GM12873 (cell line): Measurements from ENCODE around the gene SNORC.
A peak's percentile ranks its signal among the peaks of the same experiment; 100 is the strongest.

Experiments
- TF ChIP-seq, protein P1 (sequence below): IDR thresholded peaks from 2 replicates; pipeline ENCODE4 v1.5.1; 2012; ENCODE audit warnings: low read depth, mild to moderate bottlenecking, moderate library complexity, low read length, control low read depth; ENCODE audit not compliant: insufficient read depth; ENCODE audit errors: missing control alignments

The SNORC gene

DNA sequence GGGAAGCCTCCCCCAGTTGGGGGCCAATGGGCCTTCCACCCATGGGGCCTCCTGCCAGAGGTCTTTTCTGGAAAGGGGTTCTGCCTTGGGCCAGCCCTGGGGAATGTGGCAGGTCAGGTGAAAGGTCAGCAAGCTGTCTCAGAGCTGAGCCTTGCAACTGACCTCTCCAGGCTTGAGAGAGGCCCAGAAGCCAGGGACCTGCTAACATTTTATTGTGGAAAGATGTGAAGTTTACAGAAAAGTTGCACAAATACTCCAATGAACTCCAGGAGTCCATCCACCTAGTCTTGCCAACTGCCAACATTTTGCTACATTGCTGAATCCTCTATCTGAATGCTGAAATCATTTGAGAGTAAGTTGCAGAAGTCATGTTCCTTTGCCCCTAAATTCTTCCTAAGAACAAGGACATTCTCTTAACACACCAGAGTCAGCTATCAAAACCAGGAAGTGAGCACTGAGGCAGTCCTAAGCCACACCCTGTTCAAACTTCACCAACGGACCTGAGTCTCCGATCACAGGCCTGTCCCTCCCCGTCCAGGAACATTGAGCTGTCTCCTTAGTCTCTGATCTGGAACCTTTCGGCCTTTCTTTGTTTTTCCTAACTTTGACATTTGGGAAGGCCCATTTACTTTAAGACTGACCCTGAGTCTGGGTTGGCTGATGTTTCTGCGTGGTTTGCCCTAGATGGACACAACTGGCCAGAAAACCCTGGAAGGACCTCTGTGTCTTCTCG, 4.0 kb downstream of the SNORC start:
- TF ChIP-seq, protein P1, sequence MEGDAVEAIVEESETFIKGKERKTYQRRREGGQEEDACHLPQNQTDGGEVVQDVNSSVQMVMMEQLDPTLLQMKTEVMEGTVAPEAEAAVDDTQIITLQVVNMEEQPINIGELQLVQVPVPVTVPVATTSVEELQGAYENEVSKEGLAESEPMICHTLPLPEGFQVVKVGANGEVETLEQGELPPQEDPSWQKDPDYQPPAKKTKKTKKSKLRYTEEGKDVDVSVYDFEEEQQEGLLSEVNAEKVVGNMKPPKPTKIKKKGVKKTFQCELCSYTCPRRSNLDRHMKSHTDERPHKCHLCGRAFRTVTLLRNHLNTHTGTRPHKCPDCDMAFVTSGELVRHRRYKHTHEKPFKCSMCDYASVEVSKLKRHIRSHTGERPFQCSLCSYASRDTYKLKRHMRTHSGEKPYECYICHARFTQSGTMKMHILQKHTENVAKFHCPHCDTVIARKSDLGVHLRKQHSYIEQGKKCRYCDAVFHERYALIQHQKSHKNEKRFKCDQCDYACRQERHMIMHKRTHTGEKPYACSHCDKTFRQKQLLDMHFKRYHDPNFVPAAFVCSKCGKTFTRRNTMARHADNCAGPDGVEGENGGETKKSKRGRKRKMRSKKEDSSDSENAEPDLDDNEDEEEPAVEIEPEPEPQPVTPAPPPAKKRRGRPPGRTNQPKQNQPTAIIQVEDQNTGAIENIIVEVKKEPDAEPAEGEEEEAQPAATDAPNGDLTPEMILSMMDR: no peak

DNA sequence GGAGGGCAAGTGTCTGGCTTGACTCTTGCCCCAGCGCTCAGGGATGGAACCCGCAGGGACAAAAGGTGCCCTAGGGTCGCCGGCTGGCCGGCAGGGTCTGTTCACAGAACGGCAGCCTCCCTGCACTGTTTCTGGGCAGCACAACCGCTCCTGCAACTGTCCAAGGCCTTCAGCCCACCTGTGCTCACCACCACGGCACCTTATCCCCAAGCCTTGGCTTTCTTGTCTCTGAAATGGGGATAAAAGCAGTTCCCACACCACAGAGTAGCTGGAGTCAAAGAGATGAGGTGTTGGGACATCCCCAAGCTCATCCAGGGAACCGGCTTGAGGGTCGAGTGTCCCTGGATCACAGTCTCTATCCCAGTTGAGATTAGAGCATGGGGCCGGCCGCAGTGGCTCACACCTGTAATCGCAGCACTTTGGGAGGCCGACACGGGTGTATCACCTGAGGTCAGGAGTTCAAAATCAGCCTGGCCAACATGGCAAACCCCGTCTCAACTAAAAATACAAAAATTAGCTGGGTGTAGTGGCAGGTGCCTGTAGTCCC, 4.7 kb downstream of the SNORC start:
- TF ChIP-seq, protein P1: no peak

DNA sequence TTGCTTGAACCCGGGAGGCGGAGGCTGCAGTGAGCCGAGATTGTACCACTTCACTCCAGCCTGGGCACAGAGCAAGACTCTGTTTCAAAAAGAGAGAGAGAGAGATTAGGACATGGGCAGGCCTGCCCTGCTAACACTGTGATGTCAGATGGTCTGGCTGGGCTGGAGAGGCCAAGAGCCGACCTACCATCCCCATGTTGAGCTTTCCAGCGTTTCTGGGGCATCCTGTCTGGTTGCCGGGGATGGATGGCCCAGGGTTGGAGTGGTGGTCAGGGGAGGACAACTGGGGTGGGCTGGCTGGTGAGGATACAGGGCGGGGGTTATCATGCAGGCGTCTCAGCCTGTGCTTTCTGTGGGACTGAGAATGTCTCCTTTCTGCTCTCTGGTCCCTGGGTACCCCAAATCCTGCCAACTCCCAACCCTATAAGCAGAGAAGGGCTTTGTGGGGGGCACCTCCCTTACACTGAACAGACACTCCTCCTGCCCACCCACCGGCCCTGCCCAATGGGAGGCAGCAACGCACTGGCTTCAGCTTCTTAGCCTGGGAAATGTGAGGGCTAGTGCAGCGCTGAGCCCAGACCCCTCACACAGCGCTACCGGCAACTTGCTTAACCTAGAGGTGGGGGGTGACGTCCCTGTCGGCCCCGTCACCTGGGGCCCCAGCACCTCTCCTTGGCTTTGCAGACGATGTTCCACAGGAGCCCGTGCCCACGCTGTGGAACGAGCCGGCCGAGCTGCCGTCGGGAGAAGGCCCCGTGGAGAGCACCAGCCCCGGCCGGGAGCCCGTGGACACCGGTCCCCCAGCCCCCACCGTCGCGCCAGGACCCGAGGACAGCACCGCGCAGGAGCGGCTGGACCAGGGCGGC, 5.4 kb downstream of the SNORC start:
- TF ChIP-seq, protein P1: peak; percentile 17

DNA sequence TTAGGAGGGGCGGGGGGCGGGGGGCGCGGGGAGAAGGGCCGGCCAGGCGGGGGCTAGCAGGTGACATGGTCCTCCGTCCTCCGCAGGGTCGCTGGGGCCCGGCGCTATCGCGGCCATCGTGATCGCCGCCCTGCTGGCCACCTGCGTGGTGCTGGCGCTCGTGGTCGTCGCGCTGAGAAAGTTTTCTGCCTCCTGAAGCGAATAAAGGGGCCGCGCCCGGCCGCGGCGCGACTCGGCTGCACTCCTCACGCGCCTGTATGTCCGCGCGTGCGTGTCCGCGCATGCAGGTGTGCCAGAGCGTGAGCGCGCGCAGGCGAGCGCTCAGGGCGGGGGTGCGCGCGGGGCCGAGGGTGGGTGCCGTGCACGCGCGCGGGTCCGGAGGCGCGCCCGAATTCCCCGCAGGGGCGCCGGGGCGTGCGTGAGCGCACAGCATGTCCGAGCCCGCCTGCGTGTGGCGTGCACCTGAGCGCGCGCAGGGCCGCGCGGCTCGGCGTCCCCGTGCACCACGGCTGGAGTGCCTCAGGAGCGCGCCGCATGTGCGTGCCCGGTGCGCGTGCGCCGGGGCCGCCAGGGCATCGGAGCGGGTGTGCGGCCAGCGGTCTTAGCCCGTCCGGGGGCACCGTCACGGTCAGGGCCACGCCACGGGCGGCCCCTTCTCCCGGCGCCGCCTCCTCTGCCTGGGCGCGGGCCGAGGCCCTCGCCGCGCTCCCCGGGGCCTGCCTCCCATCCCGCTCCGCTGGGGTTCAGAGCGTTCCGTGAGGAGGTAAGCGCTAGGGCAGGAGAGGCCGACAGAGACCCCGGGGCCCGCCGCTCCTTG, 6.3 kb downstream of the SNORC start:
- TF ChIP-seq, protein P1: peak; percentile 41

DNA sequence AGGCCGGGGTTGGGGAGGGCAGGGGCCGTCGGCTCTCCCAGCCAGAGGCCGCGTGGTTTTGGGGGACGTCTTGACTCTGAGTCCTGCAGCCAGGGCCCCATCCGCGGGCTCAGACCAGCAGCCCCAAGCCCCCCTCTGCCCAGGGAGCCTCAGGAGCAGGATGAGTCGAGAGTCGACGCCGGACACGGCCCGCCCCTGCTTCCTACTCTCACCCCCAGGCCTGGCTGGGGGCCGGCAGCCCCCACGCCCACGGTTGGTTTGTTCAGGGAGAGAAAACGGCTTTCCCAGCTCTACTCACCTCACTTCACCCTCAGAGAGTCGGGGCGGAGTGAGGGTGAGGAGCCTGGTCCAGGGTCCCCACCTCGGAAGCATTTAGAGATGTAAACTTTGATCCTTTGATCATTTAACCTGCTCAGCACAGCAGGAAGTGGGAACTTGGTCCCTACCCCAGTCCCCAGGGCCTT, 6.9 kb downstream of the SNORC start:
- TF ChIP-seq, protein P1: no peak

DNA sequence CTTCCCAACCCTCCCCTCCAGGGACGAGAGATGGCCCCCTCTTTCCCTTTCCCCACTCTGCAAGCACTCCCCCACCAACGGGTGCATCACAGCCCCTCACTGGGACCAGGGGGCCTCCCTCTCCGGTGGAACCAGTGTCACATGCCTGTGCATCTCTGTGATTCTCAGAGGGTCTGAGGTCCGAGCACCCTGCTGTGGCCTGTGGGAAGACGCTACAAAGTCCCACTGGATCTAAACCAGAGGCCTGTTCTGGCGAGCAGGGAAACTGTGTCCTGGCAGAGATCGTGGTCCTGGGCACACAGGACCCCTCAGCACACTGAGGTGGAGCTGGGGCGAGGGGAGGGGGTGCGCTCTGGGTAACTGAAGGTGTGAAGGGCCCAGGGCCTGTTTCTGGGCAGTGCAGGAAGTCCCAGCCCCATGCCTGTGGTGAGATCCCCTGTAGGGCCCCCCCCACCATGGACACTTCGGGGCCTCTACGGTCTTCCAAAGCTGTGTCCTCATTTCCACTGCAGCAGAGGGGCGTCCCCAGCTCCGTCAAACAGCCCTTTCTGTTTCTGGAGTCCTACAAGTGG, 8.0 kb downstream of the SNORC start:
- TF ChIP-seq, protein P1: no peak
